Body of pancreas (tissue), 4 donors: Measurements from ENCODE around the gene CENPF. TPM values are rescaled to one million over a fixed set of nuclear protein-coding genes. Genes with fewer than 3 reads are reported as not detected.

Experiments used
- ATAC-seq: fragments of 150-250 bp; one replicate; pipeline ENCODE4 v1.9.1; 2016
- DNase-seq, 4 donors: peaks; one replicate each; pipeline ENCODE4 v3.0.0-alpha.2; 2019
- H3K27ac ChIP-seq, 4 donors: fragments of 200-600 bp; sonication (generic); 1 replicate in 3 of 4; 2 replicates in 1 of 4; pipeline versions ENCODE4 v1.5.1 to v1.6.1; 2016 to 2019; ENCODE audit warnings: mild to moderate bottlenecking in 1 of 4, mixed read lengths in 1 of 4, moderate library complexity in 1 of 4
- H3K27me3 ChIP-seq, 2 donors: fragments of 200-600 bp; sonication (generic); one replicate each; pipeline ENCODE4 v1.6.0; 2016; ENCODE audit warnings: mild to moderate bottlenecking in 1 of 2
- H3K36me3 ChIP-seq, 2 donors: fragments of 200-600 bp; sonication (generic); replicated peaks in 1 of 2; 2 replicates each; pipeline ENCODE4 v1.5.1; 2016; ENCODE audit warnings: low read depth in 2 of 2; ENCODE audit not compliant: insufficient read depth in 1 of 2
- H3K4me1 ChIP-seq: fragments of 200-600 bp; sonication (generic); one replicate; pipeline ENCODE4 v1.6.0; 2016
- H3K4me3 ChIP-seq, 2 donors: fragments of 200-600 bp; sonication (generic); 1 replicate in 1 of 2; 2 replicates in 1 of 2; pipeline ENCODE4 v1.5.1; 2016 to 2019
- H3K9me3 ChIP-seq, 3 donors: fragments of 200-600 bp; sonication (generic); 1 replicate in 2 of 3; 2 replicates in 1 of 3; pipeline ENCODE4 v1.5.1; 2016
- POLR2A ChIP-seq, 3 donors: fragments of 450-650 bp; IDR thresholded peaks; one replicate each; pipeline ENCODE4 v1.6.1; 2016; ENCODE audit warnings: antibody characterized with exemption in 3 of 3, mild to moderate bottlenecking in 2 of 3
- WGBS, 2 donors: methylation state at CpG; one replicate each; pipeline ENCODE4 v1.1.5; 2017; 5-methylcytosine and 5-hydroxymethylcytosine counted together
- intact Hi-C: fragments of 100-400 bp; cut with DNase I; formaldehyde crosslinking; loops from one replicate; pipeline ENCODE4 v1.15.1; 2023
- total RNA-seq, 2 donors: library from RNA; depleted of rRNA; stranded (reverse); fragments of >200 nt; gene quantifications; one replicate each; pipeline ENCODE4 v1.1.0, GENCODE V29; 2016
- TF ChIP-seq, protein P1 (sequence below), 7 experiments: fragments of 450-650 bp in 4 of 7; fragments of 200-600 bp in 3 of 7; sonication (generic) in 3 of 7; IDR thresholded peaks; one replicate each; pipeline ENCODE4 v1.5.1; 2016 to 2019; ENCODE audit warnings: antibody characterized with exemption in 7 of 7

The CENPF gene
- total RNA-seq, 2 donors from 2014 or later = under 0.01 TPM; not detected in 1

- H3K36me3 ChIP-seq = no peaks in the 10 kb centered on the region
- ATAC-seq (no peak), DNase-seq (no peak)
- no peaks in the 10 kb centered on the region for H3K4me1 ChIP-seq
- no peak overlapping the region for H3K4me3 ChIP-seq
- H3K27me3 ChIP-seq = no peaks in the 10 kb centered on the region
- 96% methylated on average over 10 of the region's 10 CpGs for WGBS, 2 donors
- TF ChIP-seq, protein P1, sequence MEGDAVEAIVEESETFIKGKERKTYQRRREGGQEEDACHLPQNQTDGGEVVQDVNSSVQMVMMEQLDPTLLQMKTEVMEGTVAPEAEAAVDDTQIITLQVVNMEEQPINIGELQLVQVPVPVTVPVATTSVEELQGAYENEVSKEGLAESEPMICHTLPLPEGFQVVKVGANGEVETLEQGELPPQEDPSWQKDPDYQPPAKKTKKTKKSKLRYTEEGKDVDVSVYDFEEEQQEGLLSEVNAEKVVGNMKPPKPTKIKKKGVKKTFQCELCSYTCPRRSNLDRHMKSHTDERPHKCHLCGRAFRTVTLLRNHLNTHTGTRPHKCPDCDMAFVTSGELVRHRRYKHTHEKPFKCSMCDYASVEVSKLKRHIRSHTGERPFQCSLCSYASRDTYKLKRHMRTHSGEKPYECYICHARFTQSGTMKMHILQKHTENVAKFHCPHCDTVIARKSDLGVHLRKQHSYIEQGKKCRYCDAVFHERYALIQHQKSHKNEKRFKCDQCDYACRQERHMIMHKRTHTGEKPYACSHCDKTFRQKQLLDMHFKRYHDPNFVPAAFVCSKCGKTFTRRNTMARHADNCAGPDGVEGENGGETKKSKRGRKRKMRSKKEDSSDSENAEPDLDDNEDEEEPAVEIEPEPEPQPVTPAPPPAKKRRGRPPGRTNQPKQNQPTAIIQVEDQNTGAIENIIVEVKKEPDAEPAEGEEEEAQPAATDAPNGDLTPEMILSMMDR (IDR thresholded peaks at IDR 0.05) = no peak
- TF ChIP-seq POLR2A (IDR thresholded peaks at IDR 0.05) = no peak
- H3K9me3 ChIP-seq = no peaks in the 10 kb centered on the region
- no peak overlapping the region for H3K27ac ChIP-seq
- intact Hi-C loops = no loop called here
Observed at GRCh38 chr1:214645712-214646111, 42.7 kb downstream of the CENPF start.

DNA sequence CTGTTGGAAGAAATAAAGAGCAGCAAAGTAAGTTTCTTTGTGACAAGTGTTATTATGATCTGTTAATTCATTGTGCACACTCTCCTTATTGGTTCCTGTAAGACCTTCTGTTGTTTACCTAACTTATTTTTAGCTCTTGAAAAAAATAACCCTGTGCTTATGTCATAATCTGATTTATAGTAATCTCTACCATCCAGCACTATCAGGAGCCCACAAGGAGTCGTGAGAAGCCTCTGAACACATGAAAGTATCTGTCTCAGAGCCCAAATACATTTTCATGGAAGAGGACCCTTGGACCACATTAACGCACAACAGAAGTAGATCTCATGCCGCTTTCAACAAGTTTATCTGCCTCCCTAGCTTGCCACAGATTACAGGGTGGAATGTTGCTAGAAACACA lies 45.8 kb downstream of the CENPF start:
- ATAC-seq (no peak), DNase-seq (no peak)
- Histone ChIP-seq H3K4me1 (no peaks in the 10 kb centered on the region), H3K27ac (no peak overlapping the region), H3K9me3 (no peaks in the 10 kb centered on the region), H3K36me3 (no peaks in the 10 kb centered on the region), H3K27me3 (no peaks in the 10 kb centered on the region), H3K4me3 (no peak overlapping the region)
- intact Hi-C loops = no loop called here
- TF ChIP-seq, protein P1 (IDR thresholded peaks at IDR 0.05) = no peak
- no peak for TF ChIP-seq POLR2A (IDR thresholded peaks at IDR 0.05)
- WGBS, 2 donors = 37 to 48% methylated on average over 3 of the region's 3 CpGs

DNA sequence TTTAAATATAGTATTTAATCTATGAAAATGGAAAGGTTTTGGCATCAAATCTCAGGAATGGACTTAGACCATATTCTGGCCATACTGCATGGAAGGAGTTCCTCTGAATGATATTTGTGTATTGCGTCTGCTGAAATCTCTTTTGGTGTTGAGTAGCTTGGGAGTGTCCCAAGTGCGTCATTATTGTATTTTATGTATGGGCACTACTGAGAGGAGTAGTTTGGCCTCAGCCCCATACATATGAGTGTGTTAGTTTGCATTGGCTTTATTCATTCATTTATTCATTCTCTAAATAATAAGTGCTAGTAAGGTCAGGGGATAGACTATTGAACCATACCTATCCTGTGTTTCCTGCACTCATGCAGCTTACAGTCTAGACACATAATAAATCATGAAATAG lies 46.6 kb downstream of the CENPF start:
- no peak for DNase-seq
- H3K9me3 ChIP-seq = no peaks in the 10 kb centered on the region
- no peaks in the 10 kb centered on the region for H3K27me3 ChIP-seq
- no peak overlapping the region for H3K27ac ChIP-seq
- no peaks in the 10 kb centered on the region for H3K36me3 ChIP-seq
- no peak overlapping the region for H3K4me3 ChIP-seq
- 96 to 100% methylated on average over 2 of the region's 2 CpGs for WGBS, 2 donors
- TF ChIP-seq, protein P1 (IDR thresholded peaks at IDR 0.05) = no peak
- no peak for TF ChIP-seq POLR2A (IDR thresholded peaks at IDR 0.05)
- H3K4me1 ChIP-seq = no peaks in the 10 kb centered on the region
- no peak for ATAC-seq
- intact Hi-C loops = no loop called here

- ATAC-seq (no peak), DNase-seq (no peak)
- Histone ChIP-seq H3K27ac (no peak overlapping the region), H3K36me3 (no peaks in the 10 kb centered on the region), H3K27me3 (no peaks in the 10 kb centered on the region), H3K9me3 (no peaks in the 10 kb centered on the region), H3K4me1 (no peaks in the 10 kb centered on the region), H3K4me3 (no peak overlapping the region)
- 89 to 96% methylated on average over 4 of the region's 4 CpGs for WGBS, 2 donors
- TF ChIP-seq, protein P1 (IDR thresholded peaks at IDR 0.05) = no peak
- no peak for TF ChIP-seq POLR2A (IDR thresholded peaks at IDR 0.05)
- intact Hi-C loops = no loop called here
Observed at GRCh38 chr1:214650664-214651063, 47.7 kb downstream of the CENPF start.

DNA sequence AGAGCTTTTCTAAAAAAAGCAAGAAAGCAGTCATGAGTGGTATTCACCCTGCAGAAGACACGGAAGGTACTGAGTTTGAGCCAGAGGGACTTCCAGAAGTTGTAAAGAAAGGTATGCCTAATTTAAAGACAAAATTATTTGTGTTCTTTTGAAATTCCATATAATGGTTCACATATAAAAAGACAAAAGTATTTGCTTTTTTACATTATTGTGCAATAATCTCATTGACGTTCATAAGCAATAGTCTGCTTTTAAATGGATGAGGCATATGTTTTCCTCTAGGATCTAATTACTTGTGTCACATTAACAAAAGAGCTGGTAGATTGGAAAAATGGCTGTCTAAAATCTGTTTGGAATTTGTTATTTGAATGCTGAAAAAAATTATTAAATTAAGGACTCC lies 54.3 kb downstream of the CENPF start:
- Histone ChIP-seq H3K36me3 (no peaks in the 10 kb centered on the region), H3K27ac (no peak overlapping the region), H3K4me3 (no peak overlapping the region), H3K27me3 (no peaks in the 10 kb centered on the region), H3K4me1 (no peaks in the 10 kb centered on the region), H3K9me3 (no peaks in the 10 kb centered on the region)
- no peak for DNase-seq
- WGBS, 2 donors = 83 to 87% methylated on average over 2 of the region's 2 CpGs
- intact Hi-C loops = no loop called here
- TF ChIP-seq, protein P1 (IDR thresholded peaks at IDR 0.05) = no peak
- TF ChIP-seq POLR2A (IDR thresholded peaks at IDR 0.05) = no peak
- no peak for ATAC-seq
